Measurements from ENCODE around the gene PLS1. TPM values are rescaled to one million over a fixed set of nuclear protein-coding genes. Genes with fewer than 3 reads are reported as not detected.

PLS1 gene
- total RNA-seq, 3 donors from 2014 or later (not counting 1 experiment from before 2014, with no cell fraction given): 1.2 to 2.6 (median 1.6) TPM

GRCh38 chr3:142609136-142609535 lies 12.9 kb downstream of the PLS1 start:
- Mint-ChIP-seq H3K27ac (no peak overlapping the region), H3K4me3 (no peak overlapping the region), H3K4me1 (no peaks in the 10 kb centered on the region), H3K9me3 (no peaks in the 10 kb centered on the region), H3K27me3 (ENCODE audit: low read depth in 2 of 2) (no peaks in the 10 kb centered on the region), H3K36me3 (no peaks in the 10 kb centered on the region)
- Histone ChIP-seq H3K27ac (ENCODE audit: low read length) (no peak overlapping the region), H3K4me1 (ENCODE audit: control insufficient read depth, insufficient read depth, low read length) (no peaks in the 10 kb centered on the region), H3K4me3 (ENCODE audit: low read length) (no peak overlapping the region), H3K27me3 (ENCODE audit: control insufficient read depth, insufficient read depth, low read length) (no peaks in the 10 kb centered on the region), H3K36me3 (ENCODE audit: control insufficient read depth, insufficient read depth, low read length) (no peaks in the 10 kb centered on the region), H3K9me3 (ENCODE audit: control insufficient read depth, insufficient read depth, low read length) (no peaks in the 10 kb centered on the region)
- no peak for DNase-seq
- ATAC-seq: no peak
- intact Hi-C loops (cut with micrococcal nuclease): no loop called here
- WGBS (ENCODE audit: insufficient coverage): 76% methylated on average over 1 of the region's 1 CpG
- TF ChIP-seq CTCF (IDR thresholded peaks at IDR 0.05): no peak

- ATAC-seq: no peak
- Mint-ChIP-seq H3K36me3 (no peaks in the 10 kb centered on the region), H3K4me3 (no peak overlapping the region), H3K27me3 (ENCODE audit: low read depth in 2 of 2) (no peaks in the 10 kb centered on the region), H3K9me3 (no peaks in the 10 kb centered on the region), H3K4me1 (peaks cover 13 to 15% of the 10 kb centered on the region in 2 donors), H3K27ac (no peak overlapping the region)
- Histone ChIP-seq H3K36me3 (ENCODE audit: control insufficient read depth, insufficient read depth, low read length) (no peaks in the 10 kb centered on the region), H3K27me3 (ENCODE audit: control insufficient read depth, insufficient read depth, low read length) (no peaks in the 10 kb centered on the region), H3K27ac (ENCODE audit: low read length) (no peak overlapping the region), H3K9me3 (ENCODE audit: control insufficient read depth, insufficient read depth, low read length) (no peaks in the 10 kb centered on the region), H3K4me3 (ENCODE audit: low read length) (no peak overlapping the region), H3K4me1 (ENCODE audit: control insufficient read depth, insufficient read depth, low read length) (no peaks in the 10 kb centered on the region)
- no peak for DNase-seq
- no peak for TF ChIP-seq CTCF (IDR thresholded peaks at IDR 0.05)
- WGBS (ENCODE audit: insufficient coverage): 95% methylated on average over 1 of the region's 1 CpG
- intact Hi-C loops (cut with micrococcal nuclease): no loop called here
These were observed 15.0 kb downstream of the PLS1 start for GRCh38 chr3:142611206-142611605.

GRCh38 chr3:142613491-142613890 lies 17.3 kb downstream of the PLS1 start:
- H3K27me3 ChIP-seq (ENCODE audit: control insufficient read depth, insufficient read depth, low read length): no peaks in the 10 kb centered on the region
- Mint-ChIP-seq H3K4me3 (no peak overlapping the region), H3K27me3 (ENCODE audit: low read depth in 2 of 2) (peaks cover 0 to under 1% of the 10 kb centered on the region in 2 donors), H3K9me3 (no peaks in the 10 kb centered on the region), H3K27ac (no peak overlapping the region), H3K4me1 (peaks cover 13 to 15% of the 10 kb centered on the region in 2 donors), H3K36me3 (no peaks in the 10 kb centered on the region)
- no peak for ATAC-seq
- no peak for TF ChIP-seq CTCF (IDR thresholded peaks at IDR 0.05)
- H3K36me3 ChIP-seq (ENCODE audit: control insufficient read depth, insufficient read depth, low read length): no peaks in the 10 kb centered on the region
- intact Hi-C loops (cut with micrococcal nuclease): no loop called here
- no peak overlapping the region for H3K4me3 ChIP-seq (ENCODE audit: low read length)
- 57% methylated on average over 1 of the region's 1 CpG for WGBS (ENCODE audit: insufficient coverage)
- no peaks in the 10 kb centered on the region for H3K4me1 ChIP-seq (ENCODE audit: control insufficient read depth, insufficient read depth, low read length)
- H3K9me3 ChIP-seq (ENCODE audit: control insufficient read depth, insufficient read depth, low read length): no peaks in the 10 kb centered on the region
- H3K27ac ChIP-seq (ENCODE audit: low read length): no peak overlapping the region
- no peak for DNase-seq

- H3K27ac Mint-ChIP-seq: no peak overlapping the region
- intact Hi-C loops (cut with micrococcal nuclease): no loop called here
- H3K27ac ChIP-seq (ENCODE audit: low read length): no peak overlapping the region
- peaks cover under 1 to 7% of the 10 kb centered on the region in 2 donors for H3K27me3 Mint-ChIP-seq (ENCODE audit: low read depth in 2 of 2)
- H3K4me3 ChIP-seq (ENCODE audit: low read length): no peak overlapping the region
- DNase-seq: no peak
- ATAC-seq: no peak
- H3K4me1 Mint-ChIP-seq: peaks cover 13 to 15% of the 10 kb centered on the region in 2 donors
- no peaks in the 10 kb centered on the region for H3K4me1 ChIP-seq (ENCODE audit: control insufficient read depth, insufficient read depth, low read length)
- H3K4me3 Mint-ChIP-seq: no peak overlapping the region
- H3K36me3 Mint-ChIP-seq: no peaks in the 10 kb centered on the region
- H3K36me3 ChIP-seq (ENCODE audit: control insufficient read depth, insufficient read depth, low read length): no peaks in the 10 kb centered on the region
- H3K9me3 Mint-ChIP-seq: no peaks in the 10 kb centered on the region
- no peaks in the 10 kb centered on the region for H3K27me3 ChIP-seq (ENCODE audit: control insufficient read depth, insufficient read depth, low read length)
- no peaks in the 10 kb centered on the region for H3K9me3 ChIP-seq (ENCODE audit: control insufficient read depth, insufficient read depth, low read length)
- TF ChIP-seq CTCF (IDR thresholded peaks at IDR 0.05): no peak
- 91% methylated on average over 1 of the region's 2 CpGs for WGBS (ENCODE audit: insufficient coverage)
These were observed 17.9 kb downstream of the PLS1 start for GRCh38 chr3:142614059-142614626.
